K562 (cell line): ENCODE measurements around the gene BPIFB2.

Experiments used
- DPF2 ChIP-seq: fragments of 450-650 bp; IDR thresholded peaks from 2 replicates; pipeline ENCODE4 v1.6.1; 2016
- JUND ChIP-seq, 2 experiments: IDR thresholded peaks; 2 replicates in 1 of 2; 3 replicates in 1 of 2; pipeline ENCODE4 v1.6.1; 2011; ENCODE audit warnings: borderline replicate concordance in 2 of 2, low read depth in 2 of 2, low read length in 2 of 2, improper control_type of control experiment in 1 of 2, missing biosample characterization in 1 of 2, missing genetic modification characterization in 1 of 2, missing genetic modification reagents in 1 of 2
- TAF1 ChIP-seq: IDR thresholded peaks from 2 replicates; pipeline ENCODE4 v1.6.1; 2011; ENCODE audit warnings: mild to moderate bottlenecking, low read length, moderate library complexity; ENCODE audit not compliant: insufficient read depth, control insufficient read depth, severe bottlenecking; ENCODE audit errors: extremely low read depth
- TBP ChIP-seq: optimal IDR thresholded peaks from 2 replicates; pipeline ENCODE3; 2011; ENCODE audit warnings: low read depth, low read length, improper control_type of control experiment
- ZFP30 ChIP-seq: fragments of 250-450 bp; sonication (Bioruptor Pico); IDR thresholded peaks from 2 replicates; pipeline ENCODE4 v1.8.0; 2022; ENCODE audit warnings: moderate library complexity, mild to moderate bottlenecking, inconsistent platforms, borderline replicate concordance
- ZNF274 ChIP-seq: IDR thresholded peaks from 2 replicates; pipeline ENCODE4 v1.6.1; 2011; ENCODE audit warnings: low read depth, mild to moderate bottlenecking, low read length, moderate library complexity, borderline replicate concordance
- TF ChIP-seq, protein P1 (sequence below), 2 experiments: fragments of 450-650 bp in 1 of 2; sonication (generic) in 1 of 2; formaldehyde crosslinking in 1 of 2; IDR thresholded peaks in 1 of 2; conservative IDR thresholded peaks in 1 of 2; 2 replicates each; pipeline versions ENCODE4 v1.6.1 to v1.8.1; 2016 to 2023; ENCODE audit warnings: mild to moderate bottlenecking in 2 of 2, moderate library complexity in 2 of 2, inconsistent platforms in 1 of 2, missing genetic modification reagents in 1 of 2
- TF ChIP-seq, protein P2 (sequence below), 3 experiments: IDR thresholded peaks in 2 of 3; conservative IDR thresholded peaks in 1 of 3; 2 replicates each; pipeline ENCODE4 v1.5.1; 2011 to 2012; ENCODE audit warnings: low read length in 3 of 3, mild to moderate bottlenecking in 3 of 3, control low read depth in 2 of 3, improper control_type of control experiment in 1 of 3, inconsistent platforms in 1 of 3, low read depth in 1 of 3, mixed read lengths in 1 of 3, moderate library complexity in 1 of 3; ENCODE audit not compliant: insufficient read depth in 2 of 3

GRCh38 chr20:32960222-32960518 is 47.3 kb upstream of the BPIFB2 start:
- TF ChIP-seq, protein P1, sequence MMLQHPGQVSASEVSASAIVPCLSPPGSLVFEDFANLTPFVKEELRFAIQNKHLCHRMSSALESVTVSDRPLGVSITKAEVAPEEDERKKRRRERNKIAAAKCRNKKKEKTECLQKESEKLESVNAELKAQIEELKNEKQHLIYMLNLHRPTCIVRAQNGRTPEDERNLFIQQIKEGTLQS (IDR thresholded peaks at IDR 0.05) = no peak
- TF ChIP-seq, protein P1 (CRISPR knock-in tag; conservative IDR thresholded peaks at IDR 0.05) = no peak
- no peak for TF ChIP-seq ZNF274
- TF ChIP-seq, protein P2, sequence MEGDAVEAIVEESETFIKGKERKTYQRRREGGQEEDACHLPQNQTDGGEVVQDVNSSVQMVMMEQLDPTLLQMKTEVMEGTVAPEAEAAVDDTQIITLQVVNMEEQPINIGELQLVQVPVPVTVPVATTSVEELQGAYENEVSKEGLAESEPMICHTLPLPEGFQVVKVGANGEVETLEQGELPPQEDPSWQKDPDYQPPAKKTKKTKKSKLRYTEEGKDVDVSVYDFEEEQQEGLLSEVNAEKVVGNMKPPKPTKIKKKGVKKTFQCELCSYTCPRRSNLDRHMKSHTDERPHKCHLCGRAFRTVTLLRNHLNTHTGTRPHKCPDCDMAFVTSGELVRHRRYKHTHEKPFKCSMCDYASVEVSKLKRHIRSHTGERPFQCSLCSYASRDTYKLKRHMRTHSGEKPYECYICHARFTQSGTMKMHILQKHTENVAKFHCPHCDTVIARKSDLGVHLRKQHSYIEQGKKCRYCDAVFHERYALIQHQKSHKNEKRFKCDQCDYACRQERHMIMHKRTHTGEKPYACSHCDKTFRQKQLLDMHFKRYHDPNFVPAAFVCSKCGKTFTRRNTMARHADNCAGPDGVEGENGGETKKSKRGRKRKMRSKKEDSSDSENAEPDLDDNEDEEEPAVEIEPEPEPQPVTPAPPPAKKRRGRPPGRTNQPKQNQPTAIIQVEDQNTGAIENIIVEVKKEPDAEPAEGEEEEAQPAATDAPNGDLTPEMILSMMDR (IDR thresholded peaks at IDR 0.05 in 2 of 3, conservative IDR thresholded peaks at IDR 0.05 in 1 of 3; ENCODE audit: insufficient read depth in 2 of 3, low read depth in 1 of 3, low read length in 3 of 3) = no peak
- TF ChIP-seq TAF1 = no peak
- no peak for TF ChIP-seq ZFP30 (CRISPR knock-in tag)
- no peak for TF ChIP-seq JUND (IDR thresholded peaks at IDR 0.05; ENCODE audit: borderline replicate concordance, low read depth, low read length)
- no peak for TF ChIP-seq JUND (tag; IDR thresholded peaks at IDR 0.05; ENCODE audit: borderline replicate concordance, low read depth, low read length)
- TF ChIP-seq TBP = no peak
- TF ChIP-seq DPF2 = no peak
